SK-N-SH (cell line): Measurements from ENCODE around the gene CACNA2D1.

Experiments
- ELF1 ChIP-seq: IDR thresholded peaks from 2 replicates; pipeline ENCODE4 v1.4.0; 2012
- EP300 ChIP-seq, 2 experiments: IDR thresholded peaks; 2 replicates each; pipeline versions ENCODE4 v1.4.0 to v1.6.1; 2012; ENCODE audit warnings: borderline replicate concordance in 1 of 2, low read depth in 1 of 2, low read length in 1 of 2
- FOXJ3 ChIP-seq: sonication (generic); formaldehyde crosslinking; IDR thresholded peaks from 2 replicates; pipeline ENCODE4 v1.5.1; 2020; ENCODE audit warnings: mild to moderate bottlenecking, missing genetic modification reagents
- MEF2A ChIP-seq: IDR thresholded peaks from 2 replicates; pipeline ENCODE4 v1.4.0; 2012; ENCODE audit warnings: low read depth, borderline replicate concordance
- MXI1 ChIP-seq: IDR thresholded peaks from 2 replicates; pipeline ENCODE4 v1.6.1; 2012; ENCODE audit warnings: mild to moderate bottlenecking, low read depth, low read length, improper control_type of control experiment
- RAD21 ChIP-seq: IDR thresholded peaks from 2 replicates; pipeline ENCODE4 v1.6.1; 2012; ENCODE audit warnings: mild to moderate bottlenecking, low read length
- SIN3A ChIP-seq: IDR thresholded peaks from 2 replicates; pipeline ENCODE4 v1.6.1; 2012; ENCODE audit warnings: low read depth, mild to moderate bottlenecking, low read length, moderate library complexity, borderline replicate concordance
- SMC3 ChIP-seq: IDR thresholded peaks from 2 replicates; pipeline ENCODE4 v1.6.1; 2012; ENCODE audit warnings: low read depth, low read length, improper control_type of control experiment
- TAF1 ChIP-seq: IDR thresholded peaks from 2 replicates; pipeline ENCODE4 v1.6.1; 2012; ENCODE audit warnings: low read depth, mild to moderate bottlenecking, low read length, moderate library complexity, borderline replicate concordance
- TEAD4 ChIP-seq: IDR thresholded peaks from 2 replicates; pipeline ENCODE4 v1.4.0; 2012; ENCODE audit warnings: mild to moderate bottlenecking, borderline replicate concordance; ENCODE audit not compliant: insufficient read depth
- TF ChIP-seq, protein P1 (sequence below): fragments of 200-600 bp; sonication (generic); IDR thresholded peaks from 2 replicates; pipeline ENCODE4 v1.6.1; 2017; ENCODE audit warnings: antibody characterized with exemption, mild to moderate bottlenecking, moderate library complexity
- TF ChIP-seq, protein P2 (sequence below): IDR thresholded peaks from 2 replicates; pipeline ENCODE4 v1.4.0; 2012; ENCODE audit warnings: low read depth, borderline replicate concordance

DNA sequence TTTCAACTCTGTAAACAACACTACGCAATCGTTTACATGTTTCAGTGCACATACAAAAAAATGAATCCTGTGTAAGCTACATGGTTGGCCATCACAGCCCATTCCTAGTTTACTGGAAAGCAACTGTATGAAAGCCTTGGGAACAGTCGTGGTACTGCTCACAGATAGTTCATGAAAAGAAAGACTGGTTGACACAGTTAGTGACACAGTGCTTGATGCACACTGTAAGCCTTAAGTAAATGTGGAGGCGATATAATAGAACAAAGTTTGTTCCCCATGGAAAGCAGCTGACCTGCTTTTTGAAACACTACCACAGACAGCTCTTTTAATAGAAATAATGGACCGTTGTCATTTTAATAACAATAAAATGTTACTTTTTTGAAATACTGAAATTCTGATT is 5.1 kb downstream of the CACNA2D1 start:
- TF ChIP-seq, protein P1, sequence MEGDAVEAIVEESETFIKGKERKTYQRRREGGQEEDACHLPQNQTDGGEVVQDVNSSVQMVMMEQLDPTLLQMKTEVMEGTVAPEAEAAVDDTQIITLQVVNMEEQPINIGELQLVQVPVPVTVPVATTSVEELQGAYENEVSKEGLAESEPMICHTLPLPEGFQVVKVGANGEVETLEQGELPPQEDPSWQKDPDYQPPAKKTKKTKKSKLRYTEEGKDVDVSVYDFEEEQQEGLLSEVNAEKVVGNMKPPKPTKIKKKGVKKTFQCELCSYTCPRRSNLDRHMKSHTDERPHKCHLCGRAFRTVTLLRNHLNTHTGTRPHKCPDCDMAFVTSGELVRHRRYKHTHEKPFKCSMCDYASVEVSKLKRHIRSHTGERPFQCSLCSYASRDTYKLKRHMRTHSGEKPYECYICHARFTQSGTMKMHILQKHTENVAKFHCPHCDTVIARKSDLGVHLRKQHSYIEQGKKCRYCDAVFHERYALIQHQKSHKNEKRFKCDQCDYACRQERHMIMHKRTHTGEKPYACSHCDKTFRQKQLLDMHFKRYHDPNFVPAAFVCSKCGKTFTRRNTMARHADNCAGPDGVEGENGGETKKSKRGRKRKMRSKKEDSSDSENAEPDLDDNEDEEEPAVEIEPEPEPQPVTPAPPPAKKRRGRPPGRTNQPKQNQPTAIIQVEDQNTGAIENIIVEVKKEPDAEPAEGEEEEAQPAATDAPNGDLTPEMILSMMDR: no peak
- TF ChIP-seq FOXJ3 (no peak), SIN3A (no peak), ELF1 (no peak), TEAD4 (no peak), EP300 (IDR thresholded peaks at IDR 0.05; ENCODE audit: borderline replicate concordance in 1 of 2, low read depth in 1 of 2, low read length in 1 of 2) (no peak), MXI1 (no peak), TAF1 (no peak), RAD21 (no peak), SMC3 (no peak), MEF2A (no peak)
- TF ChIP-seq, protein P2, sequence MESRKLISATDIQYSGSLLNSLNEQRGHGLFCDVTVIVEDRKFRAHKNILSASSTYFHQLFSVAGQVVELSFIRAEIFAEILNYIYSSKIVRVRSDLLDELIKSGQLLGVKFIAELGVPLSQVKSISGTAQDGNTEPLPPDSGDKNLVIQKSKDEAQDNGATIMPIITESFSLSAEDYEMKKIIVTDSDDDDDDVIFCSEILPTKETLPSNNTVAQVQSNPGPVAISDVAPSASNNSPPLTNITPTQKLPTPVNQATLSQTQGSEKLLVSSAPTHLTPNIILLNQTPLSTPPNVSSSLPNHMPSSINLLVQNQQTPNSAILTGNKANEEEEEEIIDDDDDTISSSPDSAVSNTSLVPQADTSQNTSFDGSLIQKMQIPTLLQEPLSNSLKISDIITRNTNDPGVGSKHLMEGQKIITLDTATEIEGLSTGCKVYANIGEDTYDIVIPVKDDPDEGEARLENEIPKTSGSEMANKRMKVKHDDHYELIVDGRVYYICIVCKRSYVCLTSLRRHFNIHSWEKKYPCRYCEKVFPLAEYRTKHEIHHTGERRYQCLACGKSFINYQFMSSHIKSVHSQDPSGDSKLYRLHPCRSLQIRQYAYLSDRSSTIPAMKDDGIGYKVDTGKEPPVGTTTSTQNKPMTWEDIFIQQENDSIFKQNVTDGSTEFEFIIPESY: no peak
